ENCODE measurements around the gene ASCC1. TPM values are rescaled to one million over a fixed set of nuclear protein-coding genes. Genes with fewer than 3 reads are reported as not detected.

ASCC1 gene
- total RNA-seq, 2 donors from 2014 or later, result 14.8 to 38.3 TPM

GRCh38 chr10:72170263-72170662 is 45.8 kb downstream of the ASCC1 start:
- intact Hi-C loops (cut with DNase I), result no loop called here
- Histone ChIP-seq H3K36me3 (no peaks in the 10 kb centered on the region), H3K27ac (no peak overlapping the region), H3K9me3 (no peaks in the 10 kb centered on the region), H3K4me1 (replicated peaks) (no peaks in the 10 kb centered on the region), H3K27me3 (replicated peaks; ENCODE audit: insufficient read depth) (no peaks in the 10 kb centered on the region), H3K4me3 (no peak overlapping the region)
- TF ChIP-seq POLR2A (IDR thresholded peaks at IDR 0.05) (no peak), POLR2AphosphoS5 (IDR thresholded peaks at IDR 0.05) (no peak), CTCF (IDR thresholded peaks at IDR 0.05) (no peak)
- WGBS, result 43% methylated on average over 4 of the region's 4 CpGs
- DNase-seq (ENCODE audit: low spot score), result no peak

GRCh38 chr10:72167118-72167517 is 49.0 kb downstream of the ASCC1 start:
- TF ChIP-seq POLR2AphosphoS5 (IDR thresholded peaks at IDR 0.05) (no peak), POLR2A (IDR thresholded peaks at IDR 0.05) (no peak), CTCF (IDR thresholded peaks at IDR 0.05) (no peak)
- DNase-seq (ENCODE audit: low spot score), result no peak
- no peaks in the 10 kb centered on the region for H3K36me3 ChIP-seq
- no peaks in the 10 kb centered on the region for H3K27me3 ChIP-seq (replicated peaks; ENCODE audit: insufficient read depth)
- WGBS, result 99% methylated on average over 3 of the region's 3 CpGs
- intact Hi-C loops (cut with DNase I), result no loop called here
- H3K27ac ChIP-seq, result no peak overlapping the region
- no peak overlapping the region for H3K4me3 ChIP-seq
- H3K9me3 ChIP-seq, result no peaks in the 10 kb centered on the region
- no peaks in the 10 kb centered on the region for H3K4me1 ChIP-seq (replicated peaks)

- Histone ChIP-seq H3K27me3 (replicated peaks; ENCODE audit: insufficient read depth) (no peaks in the 10 kb centered on the region), H3K9me3 (no peaks in the 10 kb centered on the region), H3K36me3 (no peaks in the 10 kb centered on the region), H3K27ac (no peak overlapping the region), H3K4me3 (no peak overlapping the region), H3K4me1 (replicated peaks) (no peaks in the 10 kb centered on the region)
- intact Hi-C loops (cut with DNase I), result no loop called here
- TF ChIP-seq CTCF (IDR thresholded peaks at IDR 0.05) (no peak), POLR2AphosphoS5 (IDR thresholded peaks at IDR 0.05) (no peak), POLR2A (IDR thresholded peaks at IDR 0.05) (no peak)
- WGBS, result 84% methylated on average over 2 of the region's 2 CpGs
- DNase-seq (ENCODE audit: low spot score), result no peak
Observed at GRCh38 chr10:72164617-72165016, 51.5 kb downstream of the ASCC1 start.

GRCh38 chr10:72162978-72163377 is 53.1 kb downstream of the ASCC1 start:
- DNase-seq (ENCODE audit: low spot score), result no peak
- no peak overlapping the region for H3K4me3 ChIP-seq
- no peaks in the 10 kb centered on the region for H3K27me3 ChIP-seq (replicated peaks; ENCODE audit: insufficient read depth)
- H3K36me3 ChIP-seq, result no peaks in the 10 kb centered on the region
- H3K27ac ChIP-seq, result no peak overlapping the region
- H3K4me1 ChIP-seq (replicated peaks), result no peaks in the 10 kb centered on the region
- H3K9me3 ChIP-seq, result no peaks in the 10 kb centered on the region
- no peak for TF ChIP-seq POLR2A (IDR thresholded peaks at IDR 0.05)
- TF ChIP-seq POLR2AphosphoS5 (IDR thresholded peaks at IDR 0.05), result no peak
- TF ChIP-seq CTCF (IDR thresholded peaks at IDR 0.05), result no peak
- intact Hi-C loops (cut with DNase I), result no loop called here
- 77% methylated on average over 1 of the region's 1 CpG for WGBS

- WGBS, result 59% methylated on average over 9 of the region's 9 CpGs
- Histone ChIP-seq H3K4me3 (no peak overlapping the region), H3K27me3 (replicated peaks; ENCODE audit: insufficient read depth) (no peaks in the 10 kb centered on the region), H3K9me3 (no peaks in the 10 kb centered on the region), H3K27ac (no peak overlapping the region), H3K4me1 (replicated peaks) (no peaks in the 10 kb centered on the region), H3K36me3 (no peaks in the 10 kb centered on the region)
- intact Hi-C loops (cut with DNase I), result no loop called here
- TF ChIP-seq POLR2A (IDR thresholded peaks at IDR 0.05) (no peak), CTCF (IDR thresholded peaks at IDR 0.05) (no peak), POLR2AphosphoS5 (IDR thresholded peaks at IDR 0.05) (no peak)
- DNase-seq (ENCODE audit: low spot score), result no peak
Observed at GRCh38 chr10:72158176-72158575, 57.9 kb downstream of the ASCC1 start.
